ENCODE data around the gene SRBD1. TPM values are rescaled to one million over a fixed set of nuclear protein-coding genes. Genes with fewer than 3 reads are reported as not detected.

The SRBD1 gene
- polyA plus RNA-seq, 1 donor (not counting 4 experiments of a cell fraction or from before 2014, with no cell fraction given) = 8.8 TPM

GRCh38 chr2:45435316-45435715 is 175.8 kb downstream of the SRBD1 start:
- H3K4me2 ChIP-seq (ENCODE audit: control insufficient read depth, extremely low read depth, insufficient read depth, low read depth, low read length) = no peak overlapping the region
- TF ChIP-seq CTCF (optimal IDR thresholded peaks at IDR 0.05 in 1 of 3, IDR thresholded peaks at IDR 0.05 in 1 of 3, conservative IDR thresholded peaks at IDR 0.05 in 1 of 3; ENCODE audit: extremely low read depth in 1 of 3, insufficient read depth in 2 of 3, low read length in 3 of 3) = no peak
- TF ChIP-seq EZH2 (IDR thresholded peaks at IDR 0.05; ENCODE audit: low read length) = no peak
- FAIRE-seq = peak; percentile 67
- H3K9ac ChIP-seq (ENCODE audit: control insufficient read depth, extremely low read depth, insufficient read depth, low read length) = no peak overlapping the region
- dilution Hi-C loops (cut with MboI; ENCODE audit: extremely low pct_ligation_motif_present, low sequenced_read_pairs) = no loop called here
- no peak overlapping the region for H3K27ac ChIP-seq (ENCODE audit: control insufficient read depth, insufficient read depth, low read length)
- H3K27me3 ChIP-seq (ENCODE audit: control insufficient read depth, extremely low read depth, insufficient read depth, low read length) = no peaks in the 10 kb centered on the region
- H3K9me1 ChIP-seq (ENCODE audit: control insufficient read depth, extremely low read depth, insufficient read depth, low read length) = no peaks in the 10 kb centered on the region
- H2AFZ ChIP-seq (ENCODE audit: control insufficient read depth, low read length) = no peak overlapping the region
- H3K4me3 ChIP-seq (ENCODE audit: control insufficient read depth in 2 of 3, extremely low read depth in 1 of 3, insufficient read depth in 2 of 3, low read depth in 1 of 3, low read length in 3 of 3) = no peak overlapping the region
- H3K79me2 ChIP-seq (ENCODE audit: control insufficient read depth, insufficient read depth, low read length) = no peaks in the 10 kb centered on the region
- no peaks in the 10 kb centered on the region for H3K9me3 ChIP-seq (ENCODE audit: control insufficient read depth, low read depth, low read length)
- H4K20me1 ChIP-seq (ENCODE audit: control insufficient read depth, extremely low read depth, insufficient read depth, low read length) = no peaks in the 10 kb centered on the region
- peaks cover 6% of the 10 kb centered on the region for H3K4me1 ChIP-seq (ENCODE audit: control insufficient read depth, extremely low read depth, insufficient read depth, low read length)
- DNase-seq (ENCODE audit: low read depth, low spot score) = peak; percentile 15
- H3K36me3 ChIP-seq (ENCODE audit: control insufficient read depth in 2 of 2, extremely low read depth in 1 of 2, insufficient read depth in 2 of 2, low read length in 2 of 2) = no peaks in the 10 kb centered on the region

GRCh38 chr2:45433363-45433762 is 177.7 kb downstream of the SRBD1 start:
- Histone ChIP-seq H3K27me3 (ENCODE audit: control insufficient read depth, extremely low read depth, insufficient read depth, low read length) (no peaks in the 10 kb centered on the region), H2AFZ (ENCODE audit: control insufficient read depth, low read length) (no peak overlapping the region), H3K4me3 (ENCODE audit: control insufficient read depth in 2 of 3, extremely low read depth in 1 of 3, insufficient read depth in 2 of 3, low read depth in 1 of 3, low read length in 3 of 3) (no peak overlapping the region), H3K9me3 (ENCODE audit: control insufficient read depth, low read depth, low read length) (no peaks in the 10 kb centered on the region), H3K27ac (ENCODE audit: control insufficient read depth, insufficient read depth, low read length) (no peak overlapping the region), H3K4me1 (ENCODE audit: control insufficient read depth, extremely low read depth, insufficient read depth, low read length) (peaks cover 6% of the 10 kb centered on the region), H3K9ac (ENCODE audit: control insufficient read depth, extremely low read depth, insufficient read depth, low read length) (no peak overlapping the region), H4K20me1 (ENCODE audit: control insufficient read depth, extremely low read depth, insufficient read depth, low read length) (no peaks in the 10 kb centered on the region), H3K79me2 (ENCODE audit: control insufficient read depth, insufficient read depth, low read length) (no peaks in the 10 kb centered on the region), H3K9me1 (ENCODE audit: control insufficient read depth, extremely low read depth, insufficient read depth, low read length) (no peaks in the 10 kb centered on the region), H3K36me3 (ENCODE audit: control insufficient read depth in 2 of 2, extremely low read depth in 1 of 2, insufficient read depth in 2 of 2, low read length in 2 of 2) (no peaks in the 10 kb centered on the region), H3K4me2 (ENCODE audit: control insufficient read depth, extremely low read depth, insufficient read depth, low read depth, low read length) (no peak overlapping the region)
- no peak for FAIRE-seq
- TF ChIP-seq CTCF (optimal IDR thresholded peaks at IDR 0.05 in 1 of 3, IDR thresholded peaks at IDR 0.05 in 1 of 3, conservative IDR thresholded peaks at IDR 0.05 in 1 of 3; ENCODE audit: extremely low read depth in 1 of 3, insufficient read depth in 2 of 3, low read length in 3 of 3) (no peak), EZH2 (IDR thresholded peaks at IDR 0.05; ENCODE audit: low read length) (no peak)
- dilution Hi-C loops (cut with MboI; ENCODE audit: extremely low pct_ligation_motif_present, low sequenced_read_pairs) = no loop called here
- DNase-seq (ENCODE audit: low read depth, low spot score) = no peak
